H1 (cell line): Measurements from ENCODE around the gene SPTB. TPM values are rescaled to one million over a fixed set of nuclear protein-coding genes. Genes with fewer than 3 reads are reported as not detected.

Experiments used
- CTCF ChIA-PET: fragments of 300-600 bp; sonication (Branson Sonifier 250); formaldehyde crosslinking; loops from one replicate; lab custom pipeline; 2021; ENCODE audit not compliant: partially characterized antibody; lab: Charles Lee
- POLR2A ChIA-PET: fragments of 300-600 bp; sonication (Branson Sonifier 250); formaldehyde crosslinking; loops from one replicate; lab custom pipeline; 2021; ENCODE audit warnings: inconsistent platforms; ENCODE audit not compliant: partially characterized antibody; lab: Charles Lee
- DNase-seq, 2 experiments: peaks; one replicate each; pipeline versions ENCODE4 v3.0.0 to v3.0.0-alpha.2; 2010 to 2022; ENCODE audit warnings: low spot score in 2 of 2, low read depth in 1 of 2, mixed read lengths in 1 of 2
- FAIRE-seq: peaks from 2 replicates; lab custom pipeline; 2011; peaks lifted over from hg19 to GRCh38; lab: Jason Lieb, UNC
- H2AFZ ChIP-seq: 2 replicates; pipeline ENCODE4 v1.8.1; 2012; ENCODE audit warnings: low read length, inconsistent platforms
- H2AK5ac ChIP-seq: 2 replicates; pipeline ENCODE4 v1.6.1; 2013; ENCODE audit warnings: low read depth, low read length
- H2BK120ac ChIP-seq: replicated peaks from 2 replicates; pipeline ENCODE3; 2013; ENCODE audit warnings: low read depth, low read length, inconsistent platforms
- H2BK12ac ChIP-seq: 2 replicates; pipeline ENCODE4 v1.6.1; 2013; ENCODE audit warnings: low read depth, low read length
- H2BK15ac ChIP-seq: 2 replicates; pipeline ENCODE4 v1.6.1; 2013; ENCODE audit warnings: low read length
- H2BK20ac ChIP-seq: 2 replicates; pipeline ENCODE4 v1.6.1; 2013; ENCODE audit warnings: low read length
- H2BK5ac ChIP-seq: 2 replicates; pipeline ENCODE4 v1.6.1; 2013; ENCODE audit warnings: low read depth, low read length
- H3K14ac ChIP-seq: 2 replicates; pipeline ENCODE4 v1.6.1; 2013; ENCODE audit warnings: inconsistent platforms; ENCODE audit not compliant: insufficient read length
- H3K18ac ChIP-seq: 2 replicates; pipeline ENCODE4 v1.6.1; 2013; ENCODE audit warnings: low read length; ENCODE audit errors: extremely low read depth
- H3K23ac ChIP-seq: 2 replicates; pipeline ENCODE4 v1.6.1; 2013; ENCODE audit warnings: inconsistent platforms; ENCODE audit not compliant: insufficient read length
- H3K23me2 ChIP-seq: 2 replicates; pipeline ENCODE4 v1.6.1; 2013; ENCODE audit warnings: low read depth, low read length
- H3K27ac ChIP-seq: 2 replicates; pipeline ENCODE4 v1.6.1; 2011; ENCODE audit warnings: low read depth, low read length, inconsistent platforms
- H3K27me3 ChIP-seq, 4 experiments: replicated peaks in 1 of 4; 1 replicate in 1 of 4; 2 replicates in 3 of 4; pipeline versions ENCODE4 v1.6.1 to v1.8.1; 2011 to 2013; ENCODE audit warnings: low read length in 3 of 4, mild to moderate bottlenecking in 3 of 4, inconsistent platforms in 2 of 4, mixed read lengths in 2 of 4, moderate library complexity in 1 of 4; ENCODE audit not compliant: control insufficient read depth in 3 of 4, insufficient read depth in 3 of 4; ENCODE audit errors: extremely low read depth in 1 of 4
- H3K36me3 ChIP-seq, 4 experiments: 2 replicates each; pipeline versions ENCODE4 v1.6.1 to v1.8.1; 2011 to 2013; ENCODE audit warnings: mild to moderate bottlenecking in 4 of 4, low read length in 3 of 4, moderate library complexity in 2 of 4, control low read depth in 1 of 4, inconsistent platforms in 1 of 4; ENCODE audit not compliant: insufficient read depth in 4 of 4, control insufficient read depth in 2 of 4
- H3K4ac ChIP-seq: replicated peaks from 2 replicates; pipeline ENCODE3; 2013; ENCODE audit warnings: low read length, low read depth, mixed read lengths, inconsistent platforms; ENCODE audit not compliant: insufficient read length
- H3K4me1 ChIP-seq, 4 experiments: replicated peaks in 1 of 4; 1 replicate in 1 of 4; 2 replicates in 3 of 4; pipeline versions ENCODE4 v1.6.1 to v1.8.1; 2011 to 2013; ENCODE audit warnings: low read length in 3 of 4, inconsistent platforms in 2 of 4, mixed read lengths in 1 of 4; ENCODE audit not compliant: insufficient read depth in 4 of 4, control insufficient read depth in 3 of 4
- H3K4me2 ChIP-seq, 2 experiments: 2 replicates each; pipeline versions ENCODE4 v1.6.1 to v1.8.1; 2011 to 2013; ENCODE audit warnings: low read depth in 2 of 2, low read length in 2 of 2, control low read depth in 1 of 2, inconsistent platforms in 1 of 2, mild to moderate bottlenecking in 1 of 2; ENCODE audit not compliant: insufficient read depth in 1 of 2
- H3K4me3 ChIP-seq, 4 experiments: fragments of 200-600, 300-600 bp in 1 of 4; sonication (generic), shearing (Covaris generic), sonication (Bioruptor Twin) in 1 of 4; 2 replicates each; pipeline versions ENCODE4 v1.5.1 to v1.8.1; 2011 to 2016; ENCODE audit warnings: low read length in 4 of 4, low read depth in 3 of 4, control low read depth in 2 of 4, inconsistent platforms in 2 of 4, mild to moderate bottlenecking in 2 of 4, mixed read lengths in 1 of 4, moderate library complexity in 1 of 4; ENCODE audit not compliant: insufficient read depth in 2 of 4; ENCODE audit errors: extremely low read depth in 1 of 4
- H3K56ac ChIP-seq: replicated peaks from 2 replicates; pipeline ENCODE3; 2013; ENCODE audit warnings: low read depth, mild to moderate bottlenecking, mixed read lengths, low read length, inconsistent platforms; ENCODE audit not compliant: insufficient read length
- H3K79me1 ChIP-seq: 2 replicates; pipeline ENCODE4 v1.6.1; 2013; ENCODE audit warnings: low read depth, low read length, control low read depth
- H3K79me2 ChIP-seq, 2 experiments: 2 replicates each; pipeline versions ENCODE4 v1.6.1 to v1.8.1; 2012 to 2013; ENCODE audit warnings: low read length in 2 of 2, mild to moderate bottlenecking in 2 of 2, inconsistent platforms in 1 of 2; ENCODE audit not compliant: insufficient read depth in 2 of 2, control insufficient read depth in 1 of 2
- H3K9ac ChIP-seq, 4 experiments: replicated peaks in 1 of 4; 1 replicate in 1 of 4; 2 replicates in 3 of 4; pipeline versions ENCODE4 v1.6.1 to v1.8.1; 2011 to 2013; ENCODE audit warnings: low read depth in 3 of 4, low read length in 3 of 4, control low read depth in 2 of 4, mild to moderate bottlenecking in 2 of 4, moderate library complexity in 2 of 4, inconsistent platforms in 1 of 4; ENCODE audit errors: extremely low read depth in 1 of 4
- H3K9me3 ChIP-seq, 2 experiments: 2 replicates each; pipeline versions ENCODE4 v1.6.1 to v1.8.1; 2012 to 2013; ENCODE audit warnings: mild to moderate bottlenecking in 2 of 2, moderate library complexity in 2 of 2, control low read depth in 1 of 2, inconsistent platforms in 1 of 2, low read depth in 1 of 2, low read length in 1 of 2, mixed read lengths in 1 of 2; ENCODE audit not compliant: insufficient read depth in 2 of 2
- H4K20me1 ChIP-seq, 2 experiments: replicated peaks in 1 of 2; 2 replicates each; pipeline versions ENCODE3 to v1.8.1; 2011 to 2013; ENCODE audit warnings: inconsistent platforms in 2 of 2, low read length in 2 of 2, mild to moderate bottlenecking in 1 of 2; ENCODE audit not compliant: insufficient read depth in 2 of 2, control insufficient read depth in 1 of 2
- H4K5ac ChIP-seq: 2 replicates; pipeline ENCODE4 v1.6.1; 2013; ENCODE audit warnings: low read length, low read depth, mixed read lengths, inconsistent platforms; ENCODE audit not compliant: insufficient read length
- H4K8ac ChIP-seq: 2 replicates; pipeline ENCODE4 v1.8.0; 2013; ENCODE audit warnings: mild to moderate bottlenecking, moderate library complexity, low read length, inconsistent platforms; ENCODE audit not compliant: insufficient read depth; ENCODE audit errors: extremely low read depth
- H4K91ac ChIP-seq: replicated peaks from 2 replicates; pipeline ENCODE3; 2013; ENCODE audit warnings: low read length, mixed read lengths, inconsistent platforms; ENCODE audit not compliant: insufficient read length
- BACH1 ChIP-seq: IDR thresholded peaks from 2 replicates; pipeline ENCODE4 v1.6.1; 2012; ENCODE audit warnings: low read length, improper control_type of control experiment
- CBX8 ChIP-seq: fragments of 300-800, 300-1000 bp; sonication (generic); IDR thresholded peaks from 2 replicates; pipeline ENCODE4 v1.7.1; 2016; ENCODE audit warnings: low read depth, low read length, borderline replicate concordance
- WGBS, 2 experiments: shearing (Covaris generic) in 1 of 2; methylation state at CpG; one replicate each; pipeline versions ENCODE4 v1.1.6 to v1.1.7; 2013 to 2015; ENCODE audit warnings: low lambda C conversion rate in 2 of 2, mixed read lengths in 2 of 2, inconsistent platforms in 1 of 2, low coverage in 1 of 2, missing lambda C conversion rate in 1 of 2; ENCODE audit not compliant: insufficient replicate concordance in 2 of 2, insufficient coverage in 1 of 2, insufficient read length in 1 of 2; ENCODE audit errors: extremely low coverage in 1 of 2, missing lambda C conversion rate in 1 of 2; 5-methylcytosine and 5-hydroxymethylcytosine counted together
- polyA plus RNA-seq, 7 experiments: library from polyadenylated mRNA; depleted of rRNA in 3 of 7; stranded (reverse) in 5 of 7; unstranded in 2 of 7; fragments of >200 nt in 5 of 7; fragments of 200-250 nt in 2 of 7; gene quantifications; 1 replicate in 5 of 7; 2 replicates in 1 of 7; 4 replicates in 1 of 7; pipeline versions ENCODE4 v1.2.1 to v1.2.3, GENCODE V29; 2011 to 2013; ENCODE audit warnings: missing spikeins in 2 of 7, mixed read lengths in 2 of 7
- total RNA-seq: library from RNA; stranded (reverse); fragmentation: NEBNext Ultra II Directional; extraction: Animal tissue kit (Norgen Biotek cat#: 25700); gene quantifications from 2 replicates; pipeline ENCODE4 v1.2.1, GENCODE V29; 2021

Gene SPTB
- total and polyA plus RNA-seq, 2 of the 8 experiments (the other 6 are each of a cell fraction or from before 2014, with no cell fraction given) = 0.30 to 2.4 TPM

DNA sequence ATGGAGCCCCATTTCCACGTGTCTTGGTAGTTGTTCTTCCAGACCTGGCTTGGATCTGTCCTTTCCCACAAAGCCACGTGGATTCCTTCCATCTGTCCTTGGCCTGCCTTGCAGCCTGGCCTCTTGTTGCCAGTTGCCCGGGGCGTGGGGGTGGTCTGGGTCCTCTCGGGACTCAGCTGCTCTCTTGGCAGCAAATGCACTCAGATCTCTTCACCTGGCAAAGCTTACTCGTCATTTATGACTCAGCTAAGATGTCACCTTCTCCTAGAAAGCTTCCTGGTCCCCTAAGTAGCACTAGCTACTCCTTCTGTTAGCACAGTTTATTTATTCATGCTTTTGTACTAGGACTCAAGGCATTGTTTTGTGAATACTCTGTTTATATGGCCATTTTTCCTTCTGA, 161.8 kb downstream of the SPTB start:
- Histone ChIP-seq H2BK5ac (peak overlapping the region; percentile 69; the same call in 1 of the 2 replicates), H3K4ac (peak overlapping the region; percentile 54), H2AK5ac (peak overlapping the region; percentile 98; the same call in 1 of the 2 replicates), H2BK15ac (peak overlapping the region; percentile 90), H3K4me2 (peak overlapping the region; percentile 69 to 88), H2BK20ac (peak overlapping the region; percentile 94), H3K56ac (no peak overlapping the region), H3K18ac (peak overlapping the region; percentile 88), H3K4me1 (peaks cover 55 to 70% (median 57%) of the 10 kb centered on the region in 4 experiments), H3K14ac (peak overlapping the region; percentile 34), H2BK12ac (peak overlapping the region; percentile 91; the same call in 1 of the 2 replicates), H4K91ac (peak overlapping the region; percentile 70), H4K5ac (no peak overlapping the region), H3K36me3 (peaks cover 0 to 4% (median 0%) of the 10 kb centered on the region in 4 experiments; a peak in 1 of 8 replicates), H3K9ac (no peak overlapping the region), H4K8ac (no peak overlapping the region), H3K23me2 (peaks cover 12% of the 10 kb centered on the region; the same call in 1 of the 2 replicates), H3K27me3 (0 out of 7 replicates have a peak, but pooled peaks cover 0 to 3% (median 0%) of the 10 kb centered on the region in 4 experiments), H3K9me3 (peaks cover 0 to 3% of the 10 kb centered on the region in 2 experiments), H2AFZ (no peak overlapping the region), H3K79me1 (peaks cover 25% of the 10 kb centered on the region), H3K27ac (no peak overlapping the region), H3K79me2 (peaks cover 12 to 90% of the 10 kb centered on the region in 2 experiments), H3K4me3 (peak overlapping the region in 1 of 4 experiments; percentile 53; a peak in 1 of 8 replicates), H4K20me1 (peaks cover 17 to 35% of the 10 kb centered on the region in 2 experiments), H3K23ac (no peak overlapping the region), H2BK120ac (peak overlapping the region; percentile 45)
- 67% methylated on average over 6 of the region's 6 CpGs; no CpG with 5 or more reads in 1 of the 2 experiments for WGBS, 2 experiments
- ChIA-PET POLR2A (interaction anchor here (1.2 to 5.4 kb wide), 8 partner anchors 9 to 75 kb away, joined by 3 to 102 read pairs (median 4); partner anchors contain the start of gene PLEKHG3), CTCF (interaction anchor here (0.6 to 5.6 kb wide), 12 partner anchors 8 to 365 kb away, joined by 3 to 74 read pairs (median 5); partner anchors contain the start of gene PLEKHG3)
- FAIRE-seq (no peak), DNase-seq (no peak)
- TF ChIP-seq BACH1 (peak; percentile 40; the same call in 1 of the 2 replicates), CBX8 (no peak)
